EH (cell line): ENCODE results near the gene CA9.

Source experiments
- DNase-seq: peaks from one replicate; pipeline ENCODE4 v3.0.0-alpha.2; 2015; ENCODE audit warnings: low read depth

CA9 gene

DNA sequence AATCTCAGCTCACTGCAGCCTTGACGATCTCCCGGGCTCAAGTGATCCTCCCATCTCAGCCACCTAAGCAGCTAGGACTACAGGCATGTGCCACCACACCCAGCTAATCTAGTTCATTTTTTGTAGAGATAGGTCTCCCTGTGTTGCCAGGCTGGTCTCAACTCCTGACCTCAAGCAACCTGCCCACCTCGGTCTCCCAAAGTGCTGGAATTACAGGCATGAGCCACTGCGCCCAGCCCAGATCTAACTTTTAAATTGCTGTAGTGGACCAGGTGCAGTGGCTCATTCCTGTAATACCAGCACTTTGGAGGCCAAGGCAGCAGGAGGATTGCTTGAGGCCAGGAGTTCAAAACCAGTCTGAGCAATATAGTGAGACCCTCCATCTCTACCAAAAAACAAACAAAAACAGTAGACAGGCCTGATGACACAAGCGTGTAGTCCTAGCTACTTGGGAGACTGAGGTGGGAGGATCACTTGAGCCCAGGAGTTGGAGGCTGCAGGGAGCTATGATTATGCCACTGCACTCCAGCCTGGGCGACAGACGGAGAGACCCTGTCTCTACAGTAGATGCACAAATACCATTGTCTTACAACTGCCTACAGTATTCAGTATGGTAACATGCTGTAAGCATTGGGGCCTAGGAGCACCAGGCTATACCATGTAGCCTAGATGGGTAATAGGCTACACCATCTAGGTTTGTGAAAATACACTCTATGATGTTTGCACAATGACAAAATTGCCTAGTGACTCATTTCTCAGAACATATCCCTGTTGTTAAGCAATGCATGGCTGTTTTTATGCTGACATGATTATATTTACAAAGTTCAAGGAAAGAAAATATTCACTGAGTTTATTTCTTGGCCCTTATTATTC, 21.5 kb upstream of the CA9 start:
- DNase-seq: peak; percentile 55

DNA sequence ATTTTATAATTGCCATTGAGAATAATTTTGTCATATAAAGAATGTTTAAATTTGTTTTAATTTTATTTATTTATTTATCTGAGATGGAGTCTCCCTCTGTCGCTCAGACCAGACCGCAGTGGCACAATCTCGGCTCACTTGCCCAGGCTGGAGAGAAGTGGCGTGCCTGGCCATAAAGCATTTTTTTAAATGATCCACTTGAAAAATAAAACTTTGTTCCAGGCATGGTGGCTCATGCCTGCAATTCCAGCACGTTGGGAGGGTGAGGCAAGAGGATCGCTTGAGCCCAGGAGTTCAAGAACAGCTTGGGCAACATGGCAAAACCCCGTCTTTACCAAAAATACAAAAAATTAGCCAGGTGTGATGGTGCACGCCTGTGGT, 20.9 kb upstream of the CA9 start:
- no peak for DNase-seq

DNA sequence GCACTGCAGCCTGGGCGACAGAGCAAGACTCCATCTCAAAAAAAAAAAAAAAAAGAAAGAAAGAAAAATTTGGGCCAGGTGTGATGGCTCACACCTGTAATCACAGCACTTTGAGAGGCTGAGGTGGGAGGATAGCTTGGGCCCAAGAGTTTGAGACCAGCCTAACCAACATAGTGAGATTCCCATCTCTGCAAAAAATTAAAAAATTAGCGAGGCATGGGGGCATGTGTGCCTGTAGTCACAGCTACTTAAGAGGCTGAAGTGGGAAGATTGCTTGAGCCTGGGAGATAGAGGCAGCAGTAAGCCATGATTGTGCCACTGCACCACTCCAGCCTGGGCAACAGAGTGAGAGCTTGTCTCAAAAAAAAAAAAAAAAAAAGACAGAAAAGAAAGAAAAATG, 20.1 kb upstream of the CA9 start:
- DNase-seq: no peak

DNA sequence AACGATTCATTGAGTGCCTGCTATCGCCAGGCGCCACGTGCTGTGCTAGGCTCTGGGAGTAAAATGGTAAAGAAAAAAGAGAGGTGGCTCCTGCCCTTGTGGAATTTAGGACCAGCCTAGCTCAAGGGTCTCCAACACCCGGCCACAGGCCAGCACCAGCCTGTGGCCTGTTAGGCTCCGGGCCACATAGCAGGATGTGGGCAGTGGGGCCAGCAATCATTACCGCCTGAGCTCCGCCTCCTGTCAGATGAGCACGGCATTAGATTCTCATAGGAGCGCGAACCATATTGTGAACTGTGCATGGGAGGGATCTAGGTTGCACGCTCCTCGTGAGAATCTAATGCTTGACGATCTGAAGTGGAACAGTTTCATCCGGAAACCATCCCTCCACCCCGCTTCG, 17.4 kb upstream of the CA9 start:
- no peak for DNase-seq

DNA sequence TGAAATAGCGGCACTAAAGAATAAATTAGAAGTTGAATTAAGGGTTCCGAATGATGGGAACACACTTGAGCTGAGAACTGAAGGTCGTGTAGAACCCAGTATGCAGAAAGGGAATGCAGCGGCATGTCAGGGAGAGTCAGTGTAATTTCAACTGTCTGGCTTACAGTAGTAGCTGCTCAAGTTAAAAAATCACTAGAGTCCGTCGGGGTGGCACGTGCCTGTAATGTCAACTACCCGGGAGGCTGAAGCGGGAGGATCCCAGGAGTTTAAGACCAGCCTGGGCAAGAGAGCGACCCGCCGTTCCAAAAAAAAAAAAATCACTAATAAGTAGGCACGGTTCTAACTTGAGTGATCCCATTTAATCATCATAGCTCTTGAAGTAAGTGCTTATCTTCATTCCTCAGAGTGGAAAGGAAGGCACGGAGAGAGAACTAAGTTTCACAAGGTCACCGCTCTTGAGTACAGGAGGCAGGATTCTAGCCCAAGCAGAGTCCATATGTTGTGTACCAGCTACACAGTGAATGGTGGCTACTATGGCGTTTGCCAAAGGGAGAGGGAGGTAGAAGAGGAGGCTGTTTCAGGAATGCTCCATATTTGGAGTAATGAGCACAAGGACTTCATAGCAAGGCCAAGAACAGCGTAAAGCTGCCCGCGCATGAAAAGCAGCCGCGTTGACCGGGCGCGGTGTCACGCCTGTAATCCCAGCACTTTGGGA, 16.7 kb upstream of the CA9 start:
- peak; percentile 76 for DNase-seq

DNA sequence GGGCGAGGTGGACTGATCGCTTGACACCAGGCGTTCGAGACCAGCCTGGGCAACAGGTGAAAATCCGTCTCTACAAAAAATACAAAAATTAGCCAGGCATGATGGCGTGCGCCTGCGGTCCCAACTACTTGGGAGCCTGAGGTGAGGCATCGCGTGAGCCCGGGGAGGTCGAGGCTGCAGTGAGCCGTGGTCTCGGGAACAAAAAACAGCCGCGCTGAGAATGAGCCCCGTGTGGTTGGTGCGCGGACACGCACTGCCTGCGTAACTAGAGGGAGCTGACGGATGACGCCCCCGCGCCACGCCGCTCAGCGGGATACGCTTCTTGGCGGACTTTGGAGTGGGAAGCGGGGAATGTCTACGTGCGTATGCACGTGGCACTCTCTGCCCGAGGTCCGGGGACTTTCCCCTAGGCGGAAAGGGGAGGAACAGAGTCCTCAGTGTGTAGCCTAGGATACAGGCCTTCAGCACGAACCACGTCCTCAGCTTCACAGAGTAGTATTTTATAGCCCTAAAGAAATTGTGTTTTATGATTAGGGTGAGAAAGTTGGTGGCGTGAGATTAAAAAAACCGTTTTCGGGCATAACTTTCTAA, 16.1 kb upstream of the CA9 start, which contains the start of gene RMRP:
Gene RMRP (minus strand): TSS at position 474 of the 591 bp plus-strand sequence.
- peak; percentile 100 for DNase-seq

DNA sequence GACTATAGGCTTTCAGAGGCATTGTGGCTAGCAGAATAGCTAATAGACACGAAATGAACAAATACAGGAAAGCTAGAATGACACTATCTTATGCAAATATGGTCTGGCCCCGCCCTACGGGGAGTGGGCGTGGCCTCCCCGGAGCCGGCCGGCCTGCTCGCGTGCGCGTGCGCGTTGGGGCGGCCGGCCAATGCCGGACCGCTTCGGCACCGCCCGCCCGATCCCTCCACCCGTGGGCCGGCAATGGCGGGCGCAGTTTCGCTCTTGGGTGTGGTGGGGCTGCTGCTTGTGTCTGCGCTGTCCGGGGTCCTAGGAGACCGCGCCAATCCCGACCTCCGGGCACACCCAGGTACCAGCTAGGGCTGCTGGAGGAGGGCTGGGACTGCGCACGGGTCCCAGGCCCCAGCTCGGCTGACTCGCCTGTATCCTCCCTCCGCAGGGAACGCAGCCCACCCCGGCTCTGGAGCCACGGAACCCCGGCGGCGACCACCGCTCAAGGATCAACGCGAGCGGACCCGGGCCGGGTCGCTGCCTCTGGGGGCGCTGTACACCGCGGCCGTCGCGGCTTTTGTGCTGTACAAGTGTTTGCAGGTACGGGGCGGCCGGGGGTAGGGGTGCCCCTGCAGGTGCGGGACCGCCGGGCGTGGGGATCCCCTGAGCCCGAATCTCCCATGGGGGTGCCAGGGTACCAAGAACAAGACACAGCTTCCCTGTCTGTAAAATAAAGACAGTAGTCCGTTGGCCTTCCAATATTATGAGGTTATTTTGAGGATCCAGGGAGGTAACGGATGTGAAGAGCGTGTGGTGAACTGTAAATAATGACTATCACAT, 15.4 kb upstream of the CA9 start, which contains the start of gene CCDC107:
Gene CCDC107 (plus strand): TSS at position 156 of the 831 bp plus-strand sequence. CDS start 88 bp downstream, at position 244.
- DNase-seq: peak; percentile 86

DNA sequence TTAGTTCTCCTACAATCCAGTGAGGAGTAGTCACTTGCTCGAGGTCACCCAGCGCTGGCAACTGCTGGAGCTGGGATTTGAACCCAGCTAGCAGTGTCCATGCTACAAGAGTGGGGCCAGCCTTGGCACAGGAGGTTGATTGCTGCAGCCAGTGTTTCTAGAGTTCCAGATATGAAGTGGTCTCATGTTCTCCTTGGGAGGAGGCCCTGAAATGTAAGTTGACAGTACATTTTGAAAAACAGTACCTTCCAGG, 14.8 kb upstream of the CA9 start:
- DNase-seq: peak; percentile 80

DNA sequence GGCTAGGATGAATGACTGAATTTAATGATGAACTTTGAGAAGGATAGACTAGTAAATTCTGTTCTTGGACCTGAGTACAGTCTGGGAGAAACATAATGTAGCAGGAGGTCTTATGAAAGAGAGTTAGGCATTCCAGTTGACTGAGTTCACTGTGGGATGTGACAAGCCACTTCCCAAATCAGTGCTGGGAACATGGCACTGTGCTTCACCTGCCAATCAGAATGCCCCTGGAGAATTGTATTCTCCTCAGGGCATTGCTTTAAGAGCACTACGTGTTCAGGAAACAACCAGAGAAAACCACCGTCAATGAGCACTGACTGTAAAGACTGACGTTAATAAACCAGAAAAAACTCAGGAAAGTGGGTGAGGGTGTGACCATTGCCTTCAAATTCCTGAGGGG, 14.4 kb upstream of the CA9 start:
- peak; percentile 89 for DNase-seq

DNA sequence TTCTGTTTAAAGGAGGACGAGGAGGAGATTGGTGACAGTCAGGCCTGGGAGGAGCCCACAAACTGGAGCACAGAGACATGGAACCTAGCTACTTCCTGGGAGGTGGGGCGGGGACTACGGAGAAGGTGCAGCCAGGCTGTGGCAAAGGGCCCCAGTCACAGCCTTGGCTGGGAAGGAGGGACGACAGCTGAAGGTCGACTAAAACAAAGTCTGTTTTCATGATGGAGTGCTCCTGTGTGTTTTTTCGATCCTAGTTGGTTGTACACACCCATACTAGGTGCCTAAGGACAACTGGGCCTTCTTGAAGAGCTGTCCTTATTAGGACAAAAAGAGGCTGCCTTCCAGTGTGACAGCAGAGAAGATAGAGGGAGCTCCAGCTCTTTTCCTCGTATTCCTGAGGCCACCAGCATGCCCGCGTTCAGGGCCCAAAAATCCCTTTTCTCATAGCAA, 12.7 kb upstream of the CA9 start:
- peak; percentile 76 for DNase-seq

DNA sequence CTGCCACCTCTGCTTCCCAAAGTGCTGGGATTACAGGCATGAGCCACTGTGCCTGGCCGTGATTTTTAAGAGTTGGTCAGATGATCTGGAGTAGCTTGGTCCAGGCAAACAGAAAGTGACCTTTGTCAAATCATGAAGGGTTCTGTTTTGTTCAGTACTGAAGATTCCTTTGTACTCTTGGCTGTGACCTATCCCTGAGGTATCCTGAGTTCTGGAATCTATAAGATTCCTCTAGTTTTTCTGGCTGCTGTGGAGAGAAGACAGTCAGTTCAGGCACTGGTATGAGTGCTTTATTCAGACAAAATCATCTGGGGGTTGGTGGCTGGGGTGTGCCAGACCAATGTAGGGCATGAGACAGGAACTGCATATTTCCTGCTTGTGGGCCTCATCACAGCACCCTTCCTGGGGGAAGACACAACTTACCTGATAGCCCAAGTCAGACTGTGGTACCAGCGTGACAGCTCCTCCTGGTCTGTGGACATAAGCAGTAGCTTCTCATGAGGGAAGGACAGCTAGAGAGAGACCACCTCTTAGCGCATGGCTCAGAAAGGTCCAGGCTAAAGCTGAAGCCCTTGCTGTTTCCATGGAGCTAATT, 11.9 kb upstream of the CA9 start:
- peak; percentile 34 for DNase-seq

DNA sequence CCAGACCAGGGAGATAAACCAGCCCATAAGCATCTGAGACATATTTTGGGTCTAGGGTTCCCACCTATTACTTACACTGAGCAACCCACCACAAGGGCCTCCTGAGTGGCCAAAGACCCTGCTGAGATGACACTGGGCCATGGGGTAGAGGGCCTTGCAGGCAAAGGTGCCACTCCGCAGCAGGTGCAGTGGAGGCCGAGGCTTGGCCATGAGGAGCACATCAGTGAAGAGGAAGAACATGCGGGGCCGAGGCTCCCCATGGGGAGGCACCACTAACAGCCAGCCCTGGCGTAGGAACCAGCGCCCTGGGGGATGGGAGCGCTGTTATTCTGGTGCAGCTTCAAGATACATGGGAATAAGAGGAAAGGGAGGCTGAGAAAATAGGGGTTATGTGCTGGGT, 11.3 kb upstream of the CA9 start:
- DNase-seq: no peak

DNA sequence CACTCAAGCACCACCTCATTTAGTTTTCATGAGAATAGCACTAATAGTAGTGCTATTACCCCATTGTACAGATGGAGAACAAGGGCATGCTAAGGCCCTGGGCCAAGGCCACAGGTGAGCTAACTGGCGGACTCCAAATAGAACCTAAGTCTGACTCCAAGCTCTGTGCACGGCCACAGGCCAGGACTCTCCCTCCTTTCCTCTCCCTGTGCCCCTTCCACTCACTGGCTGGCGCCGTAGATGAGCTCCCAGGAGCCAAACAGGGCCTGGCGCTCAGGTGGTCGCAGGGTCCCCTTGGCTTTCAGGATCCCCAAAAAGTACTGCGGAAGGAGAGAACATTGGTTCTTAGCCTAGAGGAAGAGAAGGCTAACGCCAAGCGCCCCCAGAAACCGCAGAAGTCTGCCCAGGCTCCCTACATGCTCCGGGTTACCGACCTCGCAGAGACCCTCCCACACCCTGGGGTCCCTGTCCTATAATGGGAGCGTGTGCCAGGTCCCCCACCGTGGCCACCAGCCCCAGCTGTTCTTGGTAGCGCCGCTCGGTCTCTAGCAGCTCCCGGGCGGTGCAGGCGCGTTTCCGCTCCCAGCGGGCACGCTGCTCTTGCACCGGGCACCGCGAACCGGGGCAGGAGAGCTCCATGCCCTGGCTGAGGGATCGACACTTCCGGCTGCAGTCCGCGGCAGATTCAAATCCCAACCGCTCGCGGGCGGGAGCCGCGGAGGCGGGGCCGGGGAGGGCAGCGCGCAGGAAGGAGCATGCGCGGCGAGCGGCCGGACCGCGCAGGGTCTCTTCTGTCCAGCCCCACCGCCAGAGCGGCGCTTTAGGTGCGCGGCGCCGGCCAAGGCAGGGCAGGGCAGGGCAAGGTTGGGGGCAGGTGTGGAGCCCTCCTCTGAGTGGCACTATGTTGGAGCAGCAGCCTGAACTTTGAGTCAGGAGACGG, 8.9 kb upstream of the CA9 start, which contains the start of gene ARHGEF39:
Gene ARHGEF39 (minus strand): TSS at position 665 of the 940 bp plus-strand sequence. CDS start 26 bp downstream, at position 639.
- peak; percentile 85 for DNase-seq

DNA sequence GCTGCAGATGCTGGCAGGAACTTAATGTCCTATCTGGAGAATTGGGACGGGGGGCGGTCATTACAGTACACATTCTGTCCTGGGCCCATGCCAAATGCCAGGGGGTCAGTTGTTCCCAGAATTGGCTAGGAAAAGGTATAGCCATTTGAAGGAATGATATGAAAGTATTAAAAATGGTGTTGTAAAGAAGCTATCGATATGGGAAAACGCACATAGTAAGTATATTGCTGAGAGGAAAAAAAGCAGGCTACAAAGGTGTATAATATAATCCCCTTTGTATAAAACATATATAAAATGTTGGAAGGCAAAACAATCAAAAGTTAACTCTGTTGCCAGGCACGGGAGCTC, 8.3 kb upstream of the CA9 start:
- DNase-seq: no peak

DNA sequence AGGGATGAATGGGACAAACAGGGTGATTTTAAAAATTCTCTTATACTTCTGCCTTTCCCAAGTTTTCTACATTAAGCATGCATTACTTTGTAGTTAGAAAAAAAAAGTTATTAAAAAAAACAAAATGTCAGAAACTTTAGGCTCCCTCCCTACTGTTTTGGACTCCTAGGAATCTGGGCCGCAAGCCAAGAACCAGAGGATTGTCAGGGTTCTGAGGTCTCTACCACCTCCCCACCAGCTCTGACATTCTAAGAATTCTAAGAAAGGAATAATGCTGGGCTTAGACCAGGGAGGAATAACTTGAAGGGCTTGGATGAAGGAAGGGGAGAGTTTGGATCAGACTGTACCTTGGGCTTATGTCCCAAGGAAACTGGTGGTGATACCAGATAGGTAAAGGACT, 7.7 kb upstream of the CA9 start:
- peak; percentile 84 for DNase-seq

DNA sequence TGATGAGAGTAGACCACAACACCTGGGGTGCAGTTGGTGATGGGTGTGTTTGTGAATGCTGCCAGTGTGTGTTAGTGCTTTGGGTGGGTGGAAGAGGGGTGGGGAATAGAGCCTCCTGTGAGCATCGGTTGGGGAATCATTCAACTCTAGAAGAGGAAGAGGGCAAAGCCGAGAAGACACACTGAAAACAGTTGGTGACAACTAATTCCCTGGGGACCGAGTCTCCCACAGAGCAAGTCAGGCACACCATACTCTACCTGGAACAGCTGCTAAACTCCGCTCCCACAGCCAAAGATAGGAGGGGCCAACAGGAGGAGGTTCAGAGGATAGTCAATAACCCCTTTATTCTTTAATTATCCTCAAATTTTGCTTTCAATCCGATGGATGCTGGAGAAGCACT, 7.2 kb upstream of the CA9 start:
- DNase-seq: no peak

DNA sequence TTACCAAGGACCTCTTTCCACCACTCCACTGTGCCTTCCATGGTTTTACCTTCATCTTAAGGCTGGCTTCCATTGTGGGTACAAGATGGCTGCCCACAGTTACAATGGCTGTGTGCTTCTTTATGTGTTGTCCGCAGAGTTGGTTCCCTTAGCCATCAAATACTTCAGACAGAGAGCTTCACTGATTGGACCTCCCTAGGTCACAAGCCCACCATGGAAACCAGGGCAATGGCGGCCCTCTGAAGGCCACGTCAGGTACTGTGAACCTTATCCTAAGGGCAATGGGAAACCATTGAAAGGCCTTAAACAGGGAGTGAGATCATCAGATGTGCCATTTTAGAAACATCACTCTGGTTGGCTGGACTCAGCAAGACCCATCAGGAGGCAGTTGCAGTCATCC, 5.8 kb upstream of the CA9 start:
- no peak for DNase-seq

DNA sequence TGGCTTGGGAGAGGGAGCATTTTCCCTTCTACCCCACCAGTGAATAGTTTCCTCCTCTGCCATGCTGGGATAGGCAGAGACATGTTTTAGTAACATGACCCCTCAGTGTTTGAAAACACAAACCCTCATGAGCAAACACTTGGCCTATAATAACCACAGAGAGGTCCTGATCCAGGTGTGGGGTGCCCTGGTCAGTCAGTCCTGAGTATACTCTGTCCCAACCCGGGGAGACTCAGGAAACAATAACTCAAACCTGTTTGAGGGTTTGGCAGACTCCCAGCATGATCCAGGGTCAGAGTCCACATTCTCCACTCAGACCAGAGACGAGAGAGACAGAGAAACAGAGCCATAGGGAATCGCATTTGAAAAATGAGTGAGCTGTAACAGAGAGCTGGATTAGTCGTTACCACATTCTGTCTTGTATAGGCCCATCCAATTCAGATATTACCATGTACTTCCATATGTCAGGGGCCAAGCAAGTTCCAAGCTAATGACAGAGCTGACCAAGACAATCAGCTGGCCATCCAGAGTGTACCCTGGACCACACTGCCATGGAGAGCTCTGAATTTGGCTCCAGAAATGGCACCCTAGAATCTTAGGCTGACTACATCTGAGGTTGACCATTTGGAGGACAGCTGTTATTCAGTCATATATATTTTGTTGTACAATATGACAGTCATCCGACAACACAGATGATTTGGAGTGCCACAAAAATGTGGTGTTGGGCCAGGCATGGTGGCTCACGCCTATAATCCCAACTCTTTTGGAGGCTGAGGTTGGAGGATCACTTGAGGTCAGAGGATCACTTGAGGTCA, 4.2 kb upstream of the CA9 start:
- peak; percentile 41 for DNase-seq

DNA sequence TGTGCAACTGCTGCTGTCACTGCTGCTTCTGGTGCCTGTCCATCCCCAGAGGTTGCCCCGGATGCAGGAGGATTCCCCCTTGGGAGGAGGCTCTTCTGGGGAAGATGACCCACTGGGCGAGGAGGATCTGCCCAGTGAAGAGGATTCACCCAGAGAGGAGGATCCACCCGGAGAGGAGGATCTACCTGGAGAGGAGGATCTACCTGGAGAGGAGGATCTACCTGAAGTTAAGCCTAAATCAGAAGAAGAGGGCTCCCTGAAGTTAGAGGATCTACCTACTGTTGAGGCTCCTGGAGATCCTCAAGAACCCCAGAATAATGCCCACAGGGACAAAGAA, 265 bp downstream of the CA9 start:
- no peak for DNase-seq

DNA sequence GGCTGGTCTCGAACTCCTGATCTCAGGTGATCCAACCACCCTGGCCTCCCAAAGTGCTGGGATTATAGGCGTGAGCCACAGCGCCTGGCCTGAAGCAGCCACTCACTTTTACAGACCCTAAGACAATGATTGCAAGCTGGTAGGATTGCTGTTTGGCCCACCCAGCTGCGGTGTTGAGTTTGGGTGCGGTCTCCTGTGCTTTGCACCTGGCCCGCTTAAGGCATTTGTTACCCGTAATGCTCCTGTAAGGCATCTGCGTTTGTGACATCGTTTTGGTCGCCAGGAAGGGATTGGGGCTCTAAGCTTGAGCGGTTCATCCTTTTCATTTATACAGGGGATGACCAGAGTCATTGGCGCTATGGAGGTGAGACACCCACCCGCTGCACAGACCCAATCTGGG, 1.5 kb downstream of the CA9 start:
- DNase-seq: no peak
